ENCODE data around the gene HIP1R.

HIP1R gene

DNA sequence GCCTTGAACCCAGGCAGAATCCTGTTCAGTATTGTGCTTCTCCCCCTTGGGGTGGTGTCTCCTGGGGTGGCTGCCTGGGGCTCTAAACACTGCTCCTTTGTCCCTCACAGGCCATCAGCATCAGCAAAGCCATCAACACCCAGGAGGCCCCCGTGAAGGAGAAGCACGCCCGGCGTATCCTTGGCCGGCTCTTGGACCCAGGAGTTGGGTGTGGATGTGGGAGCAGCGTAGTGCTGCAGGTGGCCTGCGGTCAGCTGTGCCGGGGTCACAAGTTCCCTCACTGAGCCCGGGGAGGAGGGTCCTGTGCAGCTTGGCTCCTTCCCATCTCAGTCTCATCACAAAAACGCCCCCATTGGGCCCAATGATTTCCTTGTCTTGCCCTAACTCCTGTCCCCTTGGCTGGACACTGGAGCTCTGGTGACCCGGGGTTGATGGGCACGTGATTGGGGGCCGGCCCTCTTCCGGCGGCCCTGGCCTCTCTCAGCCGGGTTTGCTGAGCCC, 12.7 kb downstream of the HIP1R start:
- TF ChIP-seq, protein P1, sequence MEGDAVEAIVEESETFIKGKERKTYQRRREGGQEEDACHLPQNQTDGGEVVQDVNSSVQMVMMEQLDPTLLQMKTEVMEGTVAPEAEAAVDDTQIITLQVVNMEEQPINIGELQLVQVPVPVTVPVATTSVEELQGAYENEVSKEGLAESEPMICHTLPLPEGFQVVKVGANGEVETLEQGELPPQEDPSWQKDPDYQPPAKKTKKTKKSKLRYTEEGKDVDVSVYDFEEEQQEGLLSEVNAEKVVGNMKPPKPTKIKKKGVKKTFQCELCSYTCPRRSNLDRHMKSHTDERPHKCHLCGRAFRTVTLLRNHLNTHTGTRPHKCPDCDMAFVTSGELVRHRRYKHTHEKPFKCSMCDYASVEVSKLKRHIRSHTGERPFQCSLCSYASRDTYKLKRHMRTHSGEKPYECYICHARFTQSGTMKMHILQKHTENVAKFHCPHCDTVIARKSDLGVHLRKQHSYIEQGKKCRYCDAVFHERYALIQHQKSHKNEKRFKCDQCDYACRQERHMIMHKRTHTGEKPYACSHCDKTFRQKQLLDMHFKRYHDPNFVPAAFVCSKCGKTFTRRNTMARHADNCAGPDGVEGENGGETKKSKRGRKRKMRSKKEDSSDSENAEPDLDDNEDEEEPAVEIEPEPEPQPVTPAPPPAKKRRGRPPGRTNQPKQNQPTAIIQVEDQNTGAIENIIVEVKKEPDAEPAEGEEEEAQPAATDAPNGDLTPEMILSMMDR (IDR thresholded peaks at IDR 0.05): no peak
- DNase-seq: no peak
- Histone ChIP-seq H3K4me1 (peaks cover 0 to 52% (median 24%) of the 10 kb centered on the region in 4 donors), H3K27ac (no peak overlapping the region), H3K9me3 (no peaks in the 10 kb centered on the region), H3K4me3 (no peak overlapping the region), H3K36me3 (peaks cover 0 to 21% (median 0%) of the 10 kb centered on the region in 3 donors), H3K27me3 (no peaks in the 10 kb centered on the region)
- intact Hi-C loops (cut with DNase I; ENCODE audit: low total_unique reads): no loop called here

DNA sequence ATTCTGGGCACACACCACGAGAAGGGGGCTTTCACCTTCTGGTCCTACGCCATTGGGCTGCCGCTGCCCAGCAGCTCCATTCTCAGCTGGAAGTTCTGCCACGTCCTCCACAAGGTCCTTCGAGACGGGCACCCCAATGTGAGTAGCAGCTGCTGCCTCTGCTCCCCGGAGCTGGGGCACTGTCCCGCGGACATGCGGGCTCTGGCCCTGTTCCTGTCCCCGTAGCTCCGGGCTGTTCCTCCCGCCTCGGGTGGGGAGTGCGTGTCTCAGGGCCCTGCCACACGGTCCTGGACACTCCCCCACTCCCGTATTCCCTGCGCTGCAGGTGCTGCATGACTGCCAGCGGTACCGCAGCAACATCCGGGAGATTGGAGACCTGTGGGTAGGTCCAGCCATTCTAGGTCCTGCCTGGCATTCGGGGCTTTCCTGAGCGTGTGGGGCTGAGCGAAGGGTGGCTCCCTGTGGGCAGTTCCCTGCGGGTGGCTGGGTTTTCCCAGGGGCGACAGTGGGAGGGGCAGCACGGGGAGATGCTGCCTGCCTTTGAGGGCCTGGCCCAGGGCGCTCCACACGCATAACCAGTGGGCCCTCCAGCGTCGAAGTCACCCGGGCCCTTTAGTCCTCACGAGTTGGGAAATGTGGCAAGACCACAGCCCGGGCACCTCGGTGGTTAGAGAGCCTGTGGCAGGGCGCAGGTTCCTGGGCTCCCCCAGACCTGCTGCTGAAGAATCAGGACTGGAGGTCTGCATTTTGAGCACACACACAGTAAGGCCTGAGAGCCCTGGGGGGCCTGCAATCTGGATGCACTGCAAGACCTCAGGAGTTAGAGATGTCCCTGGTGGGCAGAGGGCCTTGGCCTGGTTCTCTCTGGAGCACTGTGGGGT, 13.5 kb downstream of the HIP1R start:
- intact Hi-C loops (cut with DNase I; ENCODE audit: low total_unique reads): no loop called here
- H3K27me3 ChIP-seq: no peaks in the 10 kb centered on the region
- H3K9me3 ChIP-seq: no peaks in the 10 kb centered on the region
- peaks cover 0 to 55% (median 30%) of the 10 kb centered on the region in 4 donors for H3K4me1 ChIP-seq
- no peak overlapping the region for H3K4me3 ChIP-seq
- peak overlapping the region; percentile 42 to 50 for H3K27ac ChIP-seq
- peak in 1 of 2 donors; percentile 62 for DNase-seq
- peaks cover 0 to 21% (median 0%) of the 10 kb centered on the region in 3 donors for H3K36me3 ChIP-seq
- TF ChIP-seq, protein P1 (IDR thresholded peaks at IDR 0.05): no peak

DNA sequence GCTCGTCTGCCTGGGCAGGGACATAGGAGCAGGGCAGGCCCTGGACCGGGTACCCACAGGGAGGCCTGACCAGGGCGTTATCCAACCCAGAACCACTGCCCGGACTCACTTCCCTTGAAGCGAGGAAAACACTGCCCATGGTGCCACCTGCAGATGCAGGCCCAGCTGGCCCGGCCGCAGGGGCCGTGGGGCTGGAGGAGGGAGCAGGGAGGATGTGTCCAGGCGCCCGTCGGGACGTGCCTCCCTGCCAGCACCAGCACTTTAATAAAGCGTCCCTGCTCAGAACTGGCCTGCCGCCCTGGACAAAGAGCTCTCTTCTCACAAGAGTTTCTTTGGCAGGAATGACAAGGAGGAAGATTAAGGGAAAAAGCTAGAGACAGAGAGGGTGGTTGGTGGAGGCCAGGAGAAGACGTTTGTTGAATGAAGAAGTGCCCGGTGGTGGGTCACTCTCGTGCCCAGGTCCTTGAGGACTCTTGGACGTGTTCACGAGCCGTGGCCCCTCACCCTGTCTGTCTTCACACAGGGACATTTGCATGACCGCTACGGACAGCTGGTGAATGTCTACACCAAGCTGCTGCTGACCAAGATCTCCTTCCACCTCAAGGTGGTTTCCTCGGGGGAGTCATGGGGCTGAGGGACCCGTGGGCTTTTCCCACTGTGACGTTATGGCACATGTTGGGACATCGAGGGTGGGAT, 14.2 kb downstream of the HIP1R start:
- no peaks in the 10 kb centered on the region for H3K27me3 ChIP-seq
- TF ChIP-seq, protein P1 (IDR thresholded peaks at IDR 0.05): no peak
- peaks cover 0 to 55% (median 33%) of the 10 kb centered on the region in 4 donors for H3K4me1 ChIP-seq
- peaks cover 0 to 21% (median 0%) of the 10 kb centered on the region in 3 donors for H3K36me3 ChIP-seq
- intact Hi-C loops (cut with DNase I; ENCODE audit: low total_unique reads): no loop called here
- no peaks in the 10 kb centered on the region for H3K9me3 ChIP-seq
- peak overlapping the region; percentile 42 to 50 for H3K27ac ChIP-seq
- H3K4me3 ChIP-seq: no peak overlapping the region
- no peak for DNase-seq

DNA sequence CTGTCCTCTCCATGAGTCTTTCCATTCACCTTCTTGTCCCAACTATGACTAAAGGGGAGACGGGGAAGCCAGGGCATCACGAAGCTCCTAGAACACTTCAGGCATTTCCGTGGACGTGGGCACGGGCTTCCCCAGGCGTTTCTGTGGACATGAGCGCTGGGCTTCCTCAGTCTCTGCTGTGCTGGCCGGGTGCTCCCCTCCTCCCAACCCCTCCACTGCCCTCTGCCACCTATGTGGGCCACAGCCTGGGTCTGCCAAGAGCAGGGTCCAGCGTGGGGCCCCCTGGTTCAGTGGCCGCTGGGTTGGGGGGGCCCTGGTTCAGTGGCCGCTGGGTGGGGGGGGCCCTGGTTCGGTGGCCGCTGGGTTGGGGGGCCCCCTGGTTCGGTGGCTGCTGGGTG, 14.8 kb downstream of the HIP1R start:
- Histone ChIP-seq H3K27ac (peak overlapping the region; percentile 42 to 50), H3K9me3 (no peaks in the 10 kb centered on the region), H3K27me3 (no peaks in the 10 kb centered on the region), H3K4me1 (peaks cover 0 to 49% (median 33%) of the 10 kb centered on the region in 4 donors), H3K36me3 (peaks cover 0 to 26% (median 0%) of the 10 kb centered on the region in 3 donors), H3K4me3 (no peak overlapping the region)
- TF ChIP-seq, protein P1 (IDR thresholded peaks at IDR 0.05): no peak
- no peak for DNase-seq
- intact Hi-C loops (cut with DNase I; ENCODE audit: low total_unique reads): no loop called here

DNA sequence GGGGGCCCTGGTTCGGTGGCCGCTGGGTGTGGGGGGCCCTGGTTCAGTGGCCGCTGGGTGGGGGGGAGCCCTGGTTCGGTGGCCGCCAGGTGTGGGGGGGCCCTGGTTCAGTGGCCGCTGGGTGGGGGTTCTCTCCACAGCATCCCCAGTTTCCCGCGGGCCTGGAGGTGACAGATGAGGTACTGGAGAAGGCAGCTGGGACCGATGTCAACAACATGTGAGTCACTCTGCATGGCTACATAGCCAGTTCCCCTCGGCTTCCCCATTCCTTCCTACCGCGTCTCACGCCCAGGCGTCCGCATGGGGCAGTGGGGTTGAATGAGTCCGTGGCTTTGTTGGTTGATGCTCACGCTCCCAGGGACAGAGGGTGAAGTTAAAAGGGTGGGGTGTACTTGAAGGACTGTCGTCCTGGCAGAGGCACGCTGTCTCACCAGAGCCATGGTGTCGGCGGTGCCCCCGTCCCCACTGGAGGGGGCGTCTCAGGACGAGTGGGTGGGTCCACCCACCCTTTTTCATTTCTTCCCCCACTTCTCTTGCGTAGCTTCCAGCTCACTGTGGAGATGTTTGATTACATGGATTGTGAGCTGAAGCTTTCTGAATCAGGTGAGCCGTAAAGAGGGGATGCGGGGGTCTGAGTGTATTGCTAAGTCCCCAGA, 15.6 kb downstream of the HIP1R start:
- intact Hi-C loops (cut with DNase I; ENCODE audit: low total_unique reads): no loop called here
- Histone ChIP-seq H3K27me3 (no peaks in the 10 kb centered on the region), H3K4me1 (peaks cover 0 to 42% (median 33%) of the 10 kb centered on the region in 4 donors), H3K27ac (peak overlapping the region; percentile 77 to 79), H3K36me3 (peaks cover 0 to 34% (median 2%) of the 10 kb centered on the region in 3 donors), H3K9me3 (no peaks in the 10 kb centered on the region), H3K4me3 (no peak overlapping the region)
- DNase-seq: no peak
- TF ChIP-seq, protein P1 (IDR thresholded peaks at IDR 0.05): no peak
